Fibroblast of lung (primary cell): ENCODE measurements around the gene ATG7.

Experiments used
- EZH2 ChIP-seq: IDR thresholded peaks from 2 replicates; pipeline ENCODE4 v1.5.1; 2012; ENCODE audit warnings: low read length, control low read depth, mild to moderate bottlenecking; ENCODE audit errors: missing control alignments
- TF ChIP-seq, protein P1 (sequence below), 2 donors: IDR thresholded peaks in 1 of 2; conservative IDR thresholded peaks in 1 of 2; 1 replicate in 1 of 2; 2 replicates in 1 of 2; pipeline ENCODE4 v1.5.1; 2011 to 2012; ENCODE audit warnings: low read length in 2 of 2, control low read depth in 1 of 2, inconsistent platforms in 1 of 2, low read depth in 1 of 2, mild to moderate bottlenecking in 1 of 2

- TF ChIP-seq, protein P1, sequence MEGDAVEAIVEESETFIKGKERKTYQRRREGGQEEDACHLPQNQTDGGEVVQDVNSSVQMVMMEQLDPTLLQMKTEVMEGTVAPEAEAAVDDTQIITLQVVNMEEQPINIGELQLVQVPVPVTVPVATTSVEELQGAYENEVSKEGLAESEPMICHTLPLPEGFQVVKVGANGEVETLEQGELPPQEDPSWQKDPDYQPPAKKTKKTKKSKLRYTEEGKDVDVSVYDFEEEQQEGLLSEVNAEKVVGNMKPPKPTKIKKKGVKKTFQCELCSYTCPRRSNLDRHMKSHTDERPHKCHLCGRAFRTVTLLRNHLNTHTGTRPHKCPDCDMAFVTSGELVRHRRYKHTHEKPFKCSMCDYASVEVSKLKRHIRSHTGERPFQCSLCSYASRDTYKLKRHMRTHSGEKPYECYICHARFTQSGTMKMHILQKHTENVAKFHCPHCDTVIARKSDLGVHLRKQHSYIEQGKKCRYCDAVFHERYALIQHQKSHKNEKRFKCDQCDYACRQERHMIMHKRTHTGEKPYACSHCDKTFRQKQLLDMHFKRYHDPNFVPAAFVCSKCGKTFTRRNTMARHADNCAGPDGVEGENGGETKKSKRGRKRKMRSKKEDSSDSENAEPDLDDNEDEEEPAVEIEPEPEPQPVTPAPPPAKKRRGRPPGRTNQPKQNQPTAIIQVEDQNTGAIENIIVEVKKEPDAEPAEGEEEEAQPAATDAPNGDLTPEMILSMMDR (conservative IDR thresholded peaks at IDR 0.05 in 1 of 2, IDR thresholded peaks at IDR 0.05 in 1 of 2; ENCODE audit: low read depth in 1 of 2, low read length in 2 of 2) = no peak
- no peak for TF ChIP-seq EZH2
Measured at GRCh38 chr3:11559816-11560633, 287.8 kb downstream of the ATG7 start.
